Adrenal gland (tissue), 19 donors: ENCODE data around the gene PIM3. TPM values are rescaled to one million over a fixed set of nuclear protein-coding genes. Genes with fewer than 3 reads are reported as not detected.
A peak's percentile ranks its signal among the peaks of the same experiment; 100 is the strongest.

Experiments used
- DNase-seq, 7 donors: peaks; one replicate each; pipeline ENCODE4 v3.0.0-alpha.2; 2019 to 2020
- H3K27ac ChIP-seq, 5 donors: fragments of 200-600 bp; sonication (generic) in 4 of 5; 1 replicate in 3 of 5; 2 replicates in 2 of 5; pipeline versions ENCODE4 v1.5.1 to v1.8.0; 2016 to 2020; ENCODE audit warnings: mild to moderate bottlenecking in 1 of 5
- H3K27me3 ChIP-seq: fragments of 200-600 bp; 2 replicates; pipeline ENCODE4 v1.8.0; 2021
- H3K36me3 ChIP-seq, 2 donors: fragments of 200-600 bp; replicated peaks in 1 of 2; 1 replicate in 1 of 2; 2 replicates in 1 of 2; pipeline versions ENCODE4 v1.5.1 to v1.8.0; 2018 to 2022
- H3K4me1 ChIP-seq, 2 donors: fragments of 200-600 bp; replicated peaks in 1 of 2; 1 replicate in 1 of 2; 2 replicates in 1 of 2; pipeline versions ENCODE4 v1.5.1 to v1.8.0; 2018 to 2021
- H3K4me3 ChIP-seq, 4 donors: fragments of 200-600 bp; sonication (generic) in 3 of 4; one replicate each; pipeline ENCODE4 v1.5.1; 2016 to 2018
- H3K9me3 ChIP-seq, 3 donors: fragments of 200-600 bp; sonication (generic) in 1 of 3; replicated peaks in 1 of 3; 1 replicate in 2 of 3; 2 replicates in 1 of 3; pipeline versions ENCODE4 v1.5.1 to v1.8.0; 2016 to 2021
- POLR2A ChIP-seq, 2 donors: fragments of 450-650 bp; IDR thresholded peaks; one replicate each; pipeline ENCODE4 v1.6.1; 2017; ENCODE audit warnings: antibody characterized with exemption in 2 of 2, mild to moderate bottlenecking in 2 of 2, moderate library complexity in 1 of 2
- WGBS, 4 donors: extraction: QIAGEN DNeasy Blood & Tissue Kit in 2 of 4; methylation state at CpG; one replicate each; pipeline versions ENCODE4 v1.1.5 to v1.1.7; 2013 to 2017; 5-methylcytosine and 5-hydroxymethylcytosine counted together
- intact Hi-C, 2 donors: fragments of 100-400 bp; cut with DNase I; formaldehyde crosslinking; loops; one replicate each; pipeline versions ENCODE4 v1.14.1 to v1.15.0; 2022 to 2023
- long read RNA-seq, 10 donors: library from polyadenylated mRNA in 3 of 10; unstranded in 2 of 10; stranded (forward) in 1 of 10; transcript quantifications; one replicate each; pipeline ENCODE4 v2.0.0 and lab custom pipeline, GENCODE V29; 2021 to 2026
- polyA plus RNA-seq, 3 donors: library from polyadenylated mRNA; stranded (reverse); fragments of 200-250 nt in 2 of 3; fragments of 350-450 nt in 1 of 3; fragmentation: Illumina TruSeq in 1 of 3; extraction: RNeasy Lipid Tissue Mini Kit (QIAGEN cat#74804) in 1 of 3; gene quantifications; one replicate each; pipeline ENCODE4 v1.2.3, GENCODE V29; 2013 to 2014
- total RNA-seq, 9 donors: library from RNA; depleted of rRNA in 4 of 9; stranded (reverse); fragments of >200 nt in 4 of 9; fragments of 120-200 nt in 1 of 9; fragmentation: NEBNext Ultra II Directional in 1 of 9; extraction: Animal tissue kit (Norgen Biotek cat#: 25700) in 1 of 9; gene quantifications; one replicate each; pipeline versions ENCODE4 v1.1.0 to v1.2.4, GENCODE V29; 2013 to 2023
- TF ChIP-seq, protein P1 (sequence below), 6 experiments: fragments of 450-650 bp in 4 of 6; fragments of 200-600 bp in 2 of 6; sonication (generic) in 1 of 6; IDR thresholded peaks; 1 replicate in 5 of 6; 2 replicates in 1 of 6; pipeline versions ENCODE4 v1.5.1 to v1.8.0; 2016 to 2021; ENCODE audit warnings: antibody characterized with exemption in 6 of 6, mild to moderate bottlenecking in 2 of 6, moderate library complexity in 1 of 6
- donor health status: healthy with polysubstance abuse.
- donor health status: Bipolar disorder and iron deficiency.
- donor health status: DM: yes; HTN: yes; CAD: no.
- donor health status: DM: no; HTN: no; CAD: no.
- donor health status: DM: no; HTN: no; CAD: no.
- donor health status: DM: yes; HTN: yes; CAD: no.

PIM3 gene
- 10 to 100 TPM; 11.3 to 99.2 (median 54.7) TPM for total RNA-seq
- 10 to 100 TPM in 2 of 3 donors, 1 to 10 TPM in 1; 7.2 to 70.0 (median 42.0) TPM for polyA plus RNA-seq
- long read RNA-seq, donor 1, transcript PIM3-201 (6 exons, 2,369 nt): major isoform, 8 of 8 reads
- long read RNA-seq, donor 1, partial matches to known transcripts: 0 of 8 reads
- long read RNA-seq, donor 1, other reads (novel, unspliced or antisense): 0 of 8 reads
- long read RNA-seq, donor 2, transcript PIM3-201 (6 exons, 2,369 nt): major isoform, 10 of 10 reads
- long read RNA-seq, donor 2, partial matches to known transcripts: 0 of 10 reads
- long read RNA-seq, donor 2, other reads (novel, unspliced or antisense): 0 of 10 reads
- long read RNA-seq, donor 3, partial matches to known transcripts: 0 of 2 reads
- long read RNA-seq, donor 3, other reads (novel, unspliced or antisense): 0 of 2 reads
- long read RNA-seq, donor 4, transcript PIM3-201 (6 exons, 2,369 nt): major isoform, 24 of 30 reads
- long read RNA-seq, donor 4, partial matches to known transcripts: 6 of 30 reads
- long read RNA-seq, donor 4, other reads (novel, unspliced or antisense): 0 of 30 reads
- long read RNA-seq, donor 5, transcript PIM3-201 (6 exons, 2,369 nt): major isoform, 268 of 327 reads
- long read RNA-seq, donor 5, partial matches to known transcripts: 36 of 327 reads
- long read RNA-seq, donor 5, other reads (novel, unspliced or antisense): 23 of 327 reads
- long read RNA-seq, donor 6, partial matches to known transcripts: 8 of 9 reads
- long read RNA-seq, donor 6, other reads (novel, unspliced or antisense): 1 of 9 reads
- long read RNA-seq, donor 7, partial matches to known transcripts: 0 of 1 reads
- long read RNA-seq, donor 7, other reads (novel, unspliced or antisense): 0 of 1 reads
- long read RNA-seq, donor 8, transcript PIM3-201 (6 exons, 2,369 nt): major isoform, 34 of 87 reads
- long read RNA-seq, donor 8, partial matches to known transcripts: 53 of 87 reads
- long read RNA-seq, donor 8, other reads (novel, unspliced or antisense): 0 of 87 reads
- long read RNA-seq, donor 9, partial matches to known transcripts: 13 of 16 reads
- long read RNA-seq, donor 9, other reads (novel, unspliced or antisense): 0 of 16 reads
- long read RNA-seq, donor 10, transcript PIM3-201 (6 exons, 2,369 nt): major isoform, 7 of 7 reads
- long read RNA-seq, donor 10, partial matches to known transcripts: 0 of 7 reads
- long read RNA-seq, donor 10, other reads (novel, unspliced or antisense): 0 of 7 reads

DNA sequence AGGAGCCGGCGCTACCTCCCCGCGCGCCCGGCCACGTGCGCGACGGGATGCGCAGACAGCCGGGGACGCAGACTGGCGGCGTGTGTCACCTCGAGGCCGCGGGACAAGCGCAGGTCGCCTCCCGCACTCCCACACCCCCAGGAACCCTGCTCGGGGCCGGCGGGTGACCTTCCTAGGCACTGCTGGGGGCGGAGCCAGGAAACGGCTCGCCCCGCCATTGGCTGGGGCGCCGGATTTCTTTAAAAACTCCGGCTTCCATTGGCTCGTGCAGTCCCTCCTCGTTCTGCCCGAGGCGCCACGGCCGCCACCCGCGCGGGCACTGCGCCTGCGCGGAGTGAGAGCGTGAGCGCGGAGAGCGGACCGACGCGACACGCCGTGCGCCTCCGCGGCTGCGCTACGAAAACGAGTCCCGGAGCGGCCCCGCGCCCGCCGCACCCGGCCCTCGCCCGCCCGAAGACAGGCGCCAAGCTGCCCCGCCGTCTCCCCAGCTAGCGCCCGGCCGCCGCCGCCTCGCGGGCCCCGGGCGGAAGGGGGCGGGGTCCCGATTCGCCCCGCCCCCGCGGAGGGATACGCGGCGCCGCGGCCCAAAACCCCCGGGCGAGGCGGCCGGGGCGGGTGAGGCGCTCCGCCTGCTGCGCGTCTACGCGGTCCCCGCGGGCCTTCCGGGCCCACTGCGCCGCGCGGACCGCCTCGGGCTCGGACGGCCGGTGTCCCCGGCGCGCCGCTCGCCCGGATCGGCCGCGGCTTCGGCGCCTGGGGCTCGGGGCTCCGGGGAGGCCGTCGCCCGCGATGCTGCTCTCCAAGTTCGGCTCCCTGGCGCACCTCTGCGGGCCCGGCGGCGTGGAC lies at the start of gene PIM3:
Gene PIM3, plus strand, starts transcription at position 614 of the 846 bp plus-strand sequence. Its CDS starts 176 bp downstream, at position 790.
- intact Hi-C loops: no loop called here
- no peaks in the 10 kb centered on the region for H3K27me3 ChIP-seq
- WGBS, 4 donors: 0% methylated on average over 116 to 137 of the region's 137 CpGs; no CpG with 5 or more reads in 2 of the 4 donors
- peak within 1 kb of the TSS; percentile 48 to 99 (median 76) for H3K4me3 ChIP-seq
- H3K4me1 ChIP-seq: peaks cover 30 to 38% of the 10 kb centered on the region in 2 donors
- H3K27ac ChIP-seq: peak within 1 kb of the TSS; percentile 60 to 100 (median 94)
- H3K9me3 ChIP-seq: no peaks in the 10 kb centered on the region
- DNase-seq: peak; percentile 94 to 97 (median 96)
- peaks cover 0 to 18% of the 10 kb centered on the region in 2 donors for H3K36me3 ChIP-seq
- TF ChIP-seq POLR2A (IDR thresholded peaks at IDR 0.05): peak; percentile 86 to 97
- TF ChIP-seq, protein P1, sequence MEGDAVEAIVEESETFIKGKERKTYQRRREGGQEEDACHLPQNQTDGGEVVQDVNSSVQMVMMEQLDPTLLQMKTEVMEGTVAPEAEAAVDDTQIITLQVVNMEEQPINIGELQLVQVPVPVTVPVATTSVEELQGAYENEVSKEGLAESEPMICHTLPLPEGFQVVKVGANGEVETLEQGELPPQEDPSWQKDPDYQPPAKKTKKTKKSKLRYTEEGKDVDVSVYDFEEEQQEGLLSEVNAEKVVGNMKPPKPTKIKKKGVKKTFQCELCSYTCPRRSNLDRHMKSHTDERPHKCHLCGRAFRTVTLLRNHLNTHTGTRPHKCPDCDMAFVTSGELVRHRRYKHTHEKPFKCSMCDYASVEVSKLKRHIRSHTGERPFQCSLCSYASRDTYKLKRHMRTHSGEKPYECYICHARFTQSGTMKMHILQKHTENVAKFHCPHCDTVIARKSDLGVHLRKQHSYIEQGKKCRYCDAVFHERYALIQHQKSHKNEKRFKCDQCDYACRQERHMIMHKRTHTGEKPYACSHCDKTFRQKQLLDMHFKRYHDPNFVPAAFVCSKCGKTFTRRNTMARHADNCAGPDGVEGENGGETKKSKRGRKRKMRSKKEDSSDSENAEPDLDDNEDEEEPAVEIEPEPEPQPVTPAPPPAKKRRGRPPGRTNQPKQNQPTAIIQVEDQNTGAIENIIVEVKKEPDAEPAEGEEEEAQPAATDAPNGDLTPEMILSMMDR (IDR thresholded peaks at IDR 0.05): peak in 1 of 6 experiments; percentile 17

DNA sequence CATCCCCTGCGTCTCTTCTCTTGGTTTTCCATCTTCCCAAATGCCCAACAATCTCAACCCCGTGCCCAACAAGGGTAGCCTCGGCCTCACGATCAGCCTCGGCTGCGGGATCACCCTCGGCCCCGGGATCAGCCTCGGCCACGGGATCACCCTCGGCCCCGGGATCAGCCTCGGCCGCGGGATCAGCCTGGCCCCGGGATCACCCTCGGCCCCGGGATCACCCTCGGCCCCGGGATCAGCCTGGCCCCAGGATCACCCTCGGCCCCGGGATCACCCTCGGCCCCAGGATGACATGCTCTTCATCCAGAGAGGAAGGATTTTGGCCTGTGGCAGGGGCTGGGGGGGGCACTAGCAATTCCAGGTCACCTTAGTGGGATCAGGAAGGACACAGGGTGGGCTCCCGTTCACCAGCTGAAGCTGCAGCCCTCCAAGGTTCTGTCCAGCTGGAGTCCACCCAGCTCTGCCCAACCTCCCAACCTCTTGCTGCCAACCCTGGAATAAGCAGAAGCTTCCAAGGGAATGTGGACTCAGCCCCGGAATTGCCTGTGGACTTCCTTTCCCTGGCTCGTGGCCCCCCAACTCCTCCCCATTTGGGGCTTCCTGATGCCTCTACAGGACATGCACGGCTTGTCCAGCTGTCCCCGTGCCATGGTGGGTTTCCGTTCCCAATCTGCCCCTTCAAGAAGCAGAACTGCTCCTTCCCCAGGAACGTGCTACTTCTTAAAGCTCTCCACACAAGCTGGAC lies 48.5 kb upstream of the PIM3 start:
- Histone ChIP-seq H3K27ac (no peak overlapping the region), H3K4me3 (no peak overlapping the region), H3K27me3 (no peaks in the 10 kb centered on the region), H3K9me3 (no peaks in the 10 kb centered on the region), H3K4me1 (peaks cover under 1 to 1% of the 10 kb centered on the region in 2 donors), H3K36me3 (peaks cover 0 to 23% of the 10 kb centered on the region in 2 donors)
- intact Hi-C loops: loop anchor here (10.0 kb wide), 2 partner anchors 57 to 127 kb away; partner anchors contain the start of gene ZBED4 (in 2 of the 2)
- TF ChIP-seq POLR2A (IDR thresholded peaks at IDR 0.05): no peak
- TF ChIP-seq, protein P1 (IDR thresholded peaks at IDR 0.05): no peak
- 93 to 94% (median 93%) methylated on average over 25 to 30 of the region's 30 CpGs for WGBS, 4 donors
- DNase-seq: no peak

DNA sequence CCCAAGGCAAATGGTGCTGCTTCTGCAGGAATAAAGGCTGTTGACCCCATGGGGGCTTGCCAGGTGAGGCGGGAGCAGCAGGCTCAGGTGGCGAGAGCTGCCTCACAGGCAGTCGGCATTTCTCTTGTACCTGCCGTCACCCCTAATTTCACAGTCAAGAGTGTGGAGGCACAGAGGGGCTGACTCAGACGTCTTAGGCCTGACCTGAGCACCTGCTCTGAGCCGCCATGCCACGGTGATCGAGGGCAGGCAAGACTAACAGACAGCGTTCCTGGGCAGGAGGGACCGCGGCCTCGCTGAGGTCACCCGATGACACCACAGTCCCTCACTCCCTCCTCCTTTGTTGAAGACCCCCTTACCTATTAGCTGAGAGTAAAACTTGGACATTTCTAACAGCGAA lies 47.5 kb upstream of the PIM3 start:
- Histone ChIP-seq H3K4me3 (no peak overlapping the region), H3K4me1 (peaks cover 5 to 9% of the 10 kb centered on the region in 2 donors), H3K9me3 (no peaks in the 10 kb centered on the region), H3K27me3 (no peaks in the 10 kb centered on the region), H3K36me3 (peaks cover 0 to 13% of the 10 kb centered on the region in 2 donors), H3K27ac (no peak overlapping the region)
- no peak for DNase-seq
- TF ChIP-seq, protein P1 (IDR thresholded peaks at IDR 0.05): no peak
- TF ChIP-seq POLR2A (IDR thresholded peaks at IDR 0.05): no peak
- intact Hi-C loops: loop anchor here (10.0 kb wide), 2 partner anchors 58 to 128 kb away; partner anchors contain the start of gene ZBED4 (in 2 of the 2)
- 88 to 96% (median 95%) methylated on average over 14 of the region's 14 CpGs for whole genome bisulfite sequencing, 4 donors
